ENCODE results near the gene FBXO15.

FBXO15 gene

DNA sequence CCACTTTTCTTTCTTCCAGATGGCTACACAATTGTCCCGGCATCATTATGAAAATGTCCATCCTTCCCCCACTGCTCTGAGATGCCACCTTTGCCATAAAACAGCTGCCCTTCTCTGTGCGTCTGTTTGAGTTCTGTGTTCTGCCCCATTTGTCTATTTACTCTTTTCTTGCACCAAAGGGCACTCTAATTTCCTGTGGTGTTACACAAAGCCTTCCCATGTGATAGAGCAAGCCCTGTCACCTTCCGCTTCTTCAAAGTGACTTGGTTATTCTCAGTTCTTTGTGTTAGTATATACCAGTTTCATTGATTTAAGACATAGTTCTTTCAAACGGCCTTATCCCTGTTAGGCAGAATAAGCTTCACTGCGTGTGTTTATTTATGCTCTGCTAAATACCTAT, 84.1 kb downstream of the FBXO15 start:
- DNase-seq (ENCODE audit: low spot score) (no peak), FAIRE-seq (no peak)

DNA sequence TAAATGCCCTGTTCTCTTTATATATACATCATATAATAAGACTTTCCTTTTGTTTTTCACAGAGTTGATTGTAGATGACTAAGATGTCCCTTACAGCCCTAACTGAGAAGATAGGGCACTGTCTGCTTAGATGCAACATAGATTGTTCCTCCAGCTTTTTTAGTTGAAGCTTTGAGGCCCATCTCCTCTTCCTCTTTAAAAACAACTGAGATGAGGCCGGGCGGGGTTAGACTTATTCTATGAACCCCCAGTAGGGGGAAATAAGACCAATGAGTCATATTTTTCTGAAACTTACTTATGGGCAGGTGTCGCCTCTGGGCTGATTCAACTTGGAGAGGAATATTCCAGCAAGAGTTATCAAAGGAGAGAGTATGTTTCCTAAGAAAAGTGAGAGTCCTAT, 84.6 kb downstream of the FBXO15 start:
- FAIRE-seq (no peak), DNase-seq (ENCODE audit: low spot score) (no peak)

DNA sequence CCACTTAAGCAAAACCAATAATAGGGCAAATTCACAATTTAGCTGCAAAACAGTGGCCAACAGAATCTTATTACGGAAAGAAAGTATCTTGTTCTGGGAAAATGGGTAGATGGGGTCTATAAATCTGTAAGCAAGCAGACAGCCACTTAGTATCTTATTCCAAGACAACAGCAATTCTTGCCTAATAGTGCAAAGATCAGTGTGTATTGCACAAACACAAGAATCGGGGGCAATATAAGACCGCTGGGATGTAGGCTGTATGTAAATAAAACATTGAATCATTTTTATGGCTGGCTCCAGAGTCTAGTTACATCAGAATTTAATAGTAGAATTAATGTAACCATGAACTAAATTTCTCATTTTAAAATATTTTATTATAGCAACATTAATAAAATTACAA, 85.6 kb downstream of the FBXO15 start:
- no peak for DNase-seq (ENCODE audit: low spot score)
- no peak for FAIRE-seq

DNA sequence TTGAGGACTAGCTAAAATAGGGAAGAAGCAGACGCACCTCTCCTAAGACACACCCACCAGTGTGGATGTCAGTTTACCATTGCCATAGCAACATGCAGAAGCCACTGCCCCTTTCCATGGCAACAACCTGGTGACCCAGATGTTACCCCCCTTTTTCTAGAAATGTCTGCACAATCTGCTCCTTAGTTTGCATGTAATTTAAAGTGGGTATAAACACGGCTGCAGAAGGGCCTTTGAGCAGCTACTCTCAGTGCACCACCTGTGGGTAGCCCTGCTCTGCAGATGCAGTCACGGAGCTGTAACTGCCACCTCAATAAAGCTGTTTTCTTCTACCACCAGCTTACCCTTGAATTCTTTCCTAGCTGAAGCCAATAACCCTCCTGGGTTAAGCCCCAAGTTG, 87.1 kb downstream of the FBXO15 start:
- no peak for FAIRE-seq
- no peak for DNase-seq (ENCODE audit: low spot score)

DNA sequence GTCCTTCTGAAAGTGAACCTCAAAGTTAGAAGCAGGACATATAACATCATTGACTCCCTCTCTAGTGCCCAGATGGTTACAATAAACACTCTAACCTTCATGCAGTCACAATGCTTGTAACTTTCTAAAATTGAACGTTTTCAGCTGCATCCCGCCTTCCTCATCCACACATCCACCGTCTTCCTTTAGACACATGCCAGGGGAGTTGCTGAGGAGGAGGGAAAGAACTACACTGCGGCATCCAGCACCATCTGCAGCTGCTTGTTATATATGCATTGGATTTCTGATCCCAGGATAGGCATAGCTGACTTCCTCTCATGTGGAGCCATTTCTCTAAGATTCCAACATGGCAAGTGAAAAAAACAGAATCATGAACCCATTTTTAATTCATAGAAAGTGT, 96.8 kb downstream of the FBXO15 start:
- DNase-seq (ENCODE audit: low spot score) (no peak), FAIRE-seq (no peak)

DNA sequence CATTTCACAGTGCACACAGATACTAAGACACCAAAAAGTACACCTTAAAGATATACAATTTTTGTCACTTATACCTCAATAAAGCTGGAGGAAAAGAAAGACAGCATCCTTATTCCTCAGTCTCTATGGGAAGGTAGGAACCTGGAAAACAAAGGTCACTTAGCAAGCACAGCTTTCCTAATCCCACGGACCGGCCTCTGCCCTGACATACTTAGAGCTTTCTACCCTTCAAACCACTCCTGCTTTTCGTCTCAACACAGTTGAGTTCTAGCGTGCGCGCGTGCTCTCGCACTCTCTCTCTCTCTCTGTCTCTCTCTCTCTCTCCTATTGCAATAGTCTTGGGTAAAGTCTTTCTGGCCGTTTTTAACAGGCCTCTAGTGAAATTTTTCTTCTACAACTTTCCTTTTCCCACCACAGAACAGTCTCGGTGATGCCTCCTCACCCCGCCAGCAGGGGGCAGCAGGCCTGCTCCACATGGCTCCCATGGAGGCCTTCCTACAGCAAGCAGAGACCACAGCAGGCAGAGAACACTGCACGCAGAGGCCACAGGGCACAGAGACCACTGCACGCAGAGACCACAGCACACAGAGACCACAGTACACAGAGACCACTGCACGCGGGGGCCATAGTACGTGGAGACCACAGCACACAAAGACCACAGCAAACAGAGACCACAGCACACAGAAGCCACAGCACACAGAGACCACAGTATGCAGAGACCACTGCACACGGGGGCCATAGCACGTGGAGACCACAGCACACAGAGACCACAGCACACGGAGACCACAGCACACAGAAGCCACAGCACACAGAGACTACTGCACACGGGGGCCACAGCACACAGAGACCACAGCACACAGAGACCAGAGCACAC, 106.9 kb downstream of the FBXO15 start:
- peak; percentile 43 for DNase-seq (ENCODE audit: low spot score)

DNA sequence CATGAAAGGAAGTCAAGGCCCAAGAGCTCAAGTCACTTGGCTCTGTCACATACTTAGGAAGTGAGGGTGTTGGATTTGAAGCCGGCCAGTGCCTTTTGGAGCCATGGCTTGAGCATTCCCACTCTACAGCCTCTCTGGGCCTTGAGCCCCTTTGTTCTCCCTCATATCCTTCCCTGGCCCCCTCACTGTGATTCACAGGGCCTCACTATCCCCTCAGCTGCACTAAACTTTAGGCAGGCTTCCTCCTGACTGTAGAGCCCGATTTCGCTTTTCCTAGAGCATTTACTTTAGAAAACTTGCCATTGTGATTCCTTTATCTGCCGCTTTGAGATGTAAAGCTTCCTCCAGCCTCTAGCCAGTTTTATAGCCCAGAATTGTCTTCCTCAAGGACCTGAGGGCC, 107.6 kb downstream of the FBXO15 start:
- DNase-seq (ENCODE audit: low spot score) (no peak), FAIRE-seq (no peak)

More for the DNA sequence above, 106.9 kb downstream of the FBXO15 start:
- no peak for FAIRE-seq

- DNase-seq (ENCODE audit: low spot score) (no peak), FAIRE-seq (no peak)
These were observed 118.5 kb downstream of the FBXO15 start for GRCh38 chr18:74029161-74029560.
